Activated CD8-positive, alpha-beta T cell treated with anti-CD3 and anti-CD28 coated beads for 36 hours (primary cell): ENCODE results near the gene ELL. TPM values are rescaled to one million over a fixed set of nuclear protein-coding genes. Genes with fewer than 3 reads are reported as not detected.

ENCODE experiments used
- ATAC-seq: fragments of 200-7000 bp; cut with Tn5 transposase; one replicate; pipeline ENCODE4 v1.10.0; 2021; ENCODE audit warnings: mild to moderate bottlenecking, moderate library complexity
- CTCF ChIA-PET: fragments of 350-600 bp; sonication (Branson Sonifier 250); formaldehyde crosslinking; loops from one replicate; lab custom pipeline; 2021; ENCODE audit warnings: antibody characterized with exemption; lab: Charles Lee
- POLR2A ChIA-PET: fragments of 350-600 bp; sonication (Branson Sonifier 250); formaldehyde crosslinking; loops from one replicate; lab custom pipeline; 2021; ENCODE audit warnings: antibody characterized with exemption; lab: Charles Lee
- DNase-seq: peaks from one replicate; pipeline ENCODE4 v3.0.0-alpha.2; 2020
- H3K27ac Mint-ChIP-seq: one replicate; pipeline ENCODE4 v1.8.0; 2021; ENCODE audit warnings: mild to moderate bottlenecking, mixed read lengths
- H3K27me3 Mint-ChIP-seq: one replicate; pipeline ENCODE4 v1.8.0; 2021; ENCODE audit warnings: mixed read lengths
- H3K36me3 Mint-ChIP-seq: one replicate; pipeline ENCODE4 v1.8.0; 2021; ENCODE audit warnings: low read depth, mixed read lengths
- H3K4me1 Mint-ChIP-seq: one replicate; pipeline ENCODE4 v1.8.0; 2021; ENCODE audit warnings: low read depth, mixed read lengths
- H3K4me3 Mint-ChIP-seq: one replicate; pipeline ENCODE4 v1.8.0; 2021; ENCODE audit warnings: mild to moderate bottlenecking, moderate library complexity, mixed read lengths
- H3K9me3 Mint-ChIP-seq: one replicate; pipeline ENCODE4 v1.8.0; 2021; ENCODE audit warnings: mixed read lengths
- intact Hi-C: fragments of 100-400 bp; cut with micrococcal nuclease; formaldehyde crosslinking; loops from one replicate; pipeline ENCODE4 v1.10.0; 2022
- total RNA-seq, 2 experiments: library from RNA; stranded (reverse); gene quantifications; one replicate each; pipeline ENCODE4 v1.2.3, GENCODE V29; 2021
- TF ChIP-seq, protein P1 (sequence below): fragments of 200-600 bp; IDR thresholded peaks from one replicate; pipeline ENCODE4 v1.8.0; 2022; ENCODE audit warnings: antibody characterized with exemption, mild to moderate bottlenecking

ELL gene
- total RNA-seq, 2 experiments from 2014 or later, result 20.1 to 21.9 TPM

DNA sequence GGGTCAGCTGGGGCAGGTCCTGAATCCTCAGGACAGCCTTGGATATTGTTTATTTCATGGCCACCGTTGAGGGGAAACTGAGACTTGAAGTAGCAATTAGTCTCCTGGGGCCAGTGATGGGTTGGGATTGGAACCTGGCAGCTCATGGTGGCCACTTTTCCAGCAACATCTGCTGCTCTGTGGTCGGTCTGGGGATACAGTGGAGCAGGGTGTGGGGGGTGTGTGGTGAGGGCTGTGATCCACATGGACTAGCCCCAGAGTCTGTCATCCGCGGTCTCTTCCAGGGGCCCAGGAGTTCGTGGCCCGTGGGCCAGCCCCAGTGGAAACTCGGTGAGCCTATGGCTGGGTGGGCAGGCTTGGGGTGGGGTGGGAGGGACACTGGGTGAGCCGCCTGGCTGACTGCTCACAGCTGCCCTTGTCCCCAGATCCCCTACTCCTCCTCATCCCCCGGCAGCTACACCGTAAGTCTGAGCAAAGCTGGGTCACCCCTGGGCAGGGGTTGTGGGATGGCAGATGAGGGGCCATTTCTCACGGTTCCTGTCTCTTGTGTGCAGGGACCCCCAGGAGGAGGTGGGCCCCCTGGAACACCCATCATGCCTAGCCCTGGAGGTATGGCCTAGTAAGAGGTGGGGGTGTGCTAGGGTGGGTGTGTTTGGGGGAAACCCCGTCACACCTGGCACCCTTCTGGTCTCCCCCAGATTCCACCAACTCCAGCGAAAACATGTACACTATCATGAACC, 89.4 kb downstream of the ELL start:
- DNase-seq, result no peak
- CTCF ChIA-PET, result interaction anchor here (1.2 kb wide), 1 partner anchor 11 kb away, joined by 3 read pairs; no protein-coding TSS in a partner anchor
- peak overlapping the region; percentile 47 for H3K4me3 Mint-ChIP-seq

DNA sequence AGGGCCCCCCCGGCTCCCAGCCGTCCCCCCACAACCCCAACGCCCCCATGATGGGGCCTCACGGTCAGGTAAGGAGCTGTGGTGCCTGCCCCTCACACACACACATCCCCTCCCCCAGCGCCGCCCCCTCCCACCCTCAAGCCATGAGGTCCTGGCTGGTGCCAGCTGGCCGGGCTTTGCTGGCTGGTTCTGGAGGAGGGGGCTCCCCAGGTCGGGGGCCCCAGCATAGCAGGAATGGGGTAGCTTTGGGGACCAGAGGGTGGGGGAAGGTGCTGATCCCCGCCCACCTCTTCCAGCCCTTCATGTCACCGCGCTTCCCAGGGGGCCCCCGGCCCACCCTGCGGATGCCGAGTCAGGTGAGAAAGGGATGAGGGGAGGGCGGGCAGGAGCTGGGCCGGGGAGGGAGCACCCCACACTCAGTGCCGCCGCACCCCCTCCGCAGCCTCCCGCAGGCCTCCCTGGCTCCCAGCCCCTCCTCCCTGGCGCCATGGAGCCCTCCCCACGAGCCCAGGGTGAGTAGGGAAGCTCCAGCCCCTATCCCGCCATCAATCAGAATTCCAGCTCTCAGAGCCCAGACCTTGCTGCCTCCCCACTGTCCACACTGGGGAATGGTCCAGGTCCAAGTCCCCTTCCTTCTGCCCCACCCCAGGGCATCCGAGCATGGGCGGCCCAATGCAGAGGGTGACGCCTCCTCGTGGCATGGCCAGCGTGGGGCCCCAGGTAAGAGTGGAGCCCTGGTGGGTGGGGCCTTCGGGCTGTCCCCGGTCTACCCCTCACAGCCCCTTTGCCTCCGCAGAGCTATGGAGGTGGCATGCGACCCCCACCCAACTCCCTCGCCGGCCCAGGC, 90.3 kb downstream of the ELL start:
- TF ChIP-seq, protein P1, sequence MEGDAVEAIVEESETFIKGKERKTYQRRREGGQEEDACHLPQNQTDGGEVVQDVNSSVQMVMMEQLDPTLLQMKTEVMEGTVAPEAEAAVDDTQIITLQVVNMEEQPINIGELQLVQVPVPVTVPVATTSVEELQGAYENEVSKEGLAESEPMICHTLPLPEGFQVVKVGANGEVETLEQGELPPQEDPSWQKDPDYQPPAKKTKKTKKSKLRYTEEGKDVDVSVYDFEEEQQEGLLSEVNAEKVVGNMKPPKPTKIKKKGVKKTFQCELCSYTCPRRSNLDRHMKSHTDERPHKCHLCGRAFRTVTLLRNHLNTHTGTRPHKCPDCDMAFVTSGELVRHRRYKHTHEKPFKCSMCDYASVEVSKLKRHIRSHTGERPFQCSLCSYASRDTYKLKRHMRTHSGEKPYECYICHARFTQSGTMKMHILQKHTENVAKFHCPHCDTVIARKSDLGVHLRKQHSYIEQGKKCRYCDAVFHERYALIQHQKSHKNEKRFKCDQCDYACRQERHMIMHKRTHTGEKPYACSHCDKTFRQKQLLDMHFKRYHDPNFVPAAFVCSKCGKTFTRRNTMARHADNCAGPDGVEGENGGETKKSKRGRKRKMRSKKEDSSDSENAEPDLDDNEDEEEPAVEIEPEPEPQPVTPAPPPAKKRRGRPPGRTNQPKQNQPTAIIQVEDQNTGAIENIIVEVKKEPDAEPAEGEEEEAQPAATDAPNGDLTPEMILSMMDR, result no peak
- no peak overlapping the region for H3K4me3 Mint-ChIP-seq
- ChIA-PET CTCF (interaction anchor here (1.2 kb wide), 1 partner anchor 11 kb away, joined by 3 read pairs; no protein-coding TSS in a partner anchor), POLR2A (interaction anchor here (6.8 kb wide), 1 partner anchor 11 kb away, joined by 81 read pairs; the partner anchor contains the start of gene SSBP4)
- no peak overlapping the region for H3K27ac Mint-ChIP-seq
- peaks cover 14% of the 10 kb centered on the region for H3K36me3 Mint-ChIP-seq
- H3K27me3 Mint-ChIP-seq, result no peaks in the 10 kb centered on the region
- peaks cover 20% of the 10 kb centered on the region for H3K4me1 Mint-ChIP-seq
- ATAC-seq (no peak), DNase-seq (no peak)
- intact Hi-C loops, result no loop called here
- no peaks in the 10 kb centered on the region for H3K9me3 Mint-ChIP-seq

More for the DNA sequence above, 89.4 kb downstream of the ELL start:
- Mint-ChIP-seq H3K9me3 (no peaks in the 10 kb centered on the region), H3K27me3 (no peaks in the 10 kb centered on the region), H3K4me1 (peaks cover 20% of the 10 kb centered on the region), H3K36me3 (peaks cover 16% of the 10 kb centered on the region), H3K27ac (peak overlapping the region; percentile 34)
- POLR2A ChIA-PET, result interaction anchor here (6.8 kb wide), 1 partner anchor 12 kb away, joined by 81 read pairs; the partner anchor contains the start of gene SSBP4
- no peak for ATAC-seq
- TF ChIP-seq, protein P1, result no peak
- intact Hi-C loops, result no loop called here

DNA sequence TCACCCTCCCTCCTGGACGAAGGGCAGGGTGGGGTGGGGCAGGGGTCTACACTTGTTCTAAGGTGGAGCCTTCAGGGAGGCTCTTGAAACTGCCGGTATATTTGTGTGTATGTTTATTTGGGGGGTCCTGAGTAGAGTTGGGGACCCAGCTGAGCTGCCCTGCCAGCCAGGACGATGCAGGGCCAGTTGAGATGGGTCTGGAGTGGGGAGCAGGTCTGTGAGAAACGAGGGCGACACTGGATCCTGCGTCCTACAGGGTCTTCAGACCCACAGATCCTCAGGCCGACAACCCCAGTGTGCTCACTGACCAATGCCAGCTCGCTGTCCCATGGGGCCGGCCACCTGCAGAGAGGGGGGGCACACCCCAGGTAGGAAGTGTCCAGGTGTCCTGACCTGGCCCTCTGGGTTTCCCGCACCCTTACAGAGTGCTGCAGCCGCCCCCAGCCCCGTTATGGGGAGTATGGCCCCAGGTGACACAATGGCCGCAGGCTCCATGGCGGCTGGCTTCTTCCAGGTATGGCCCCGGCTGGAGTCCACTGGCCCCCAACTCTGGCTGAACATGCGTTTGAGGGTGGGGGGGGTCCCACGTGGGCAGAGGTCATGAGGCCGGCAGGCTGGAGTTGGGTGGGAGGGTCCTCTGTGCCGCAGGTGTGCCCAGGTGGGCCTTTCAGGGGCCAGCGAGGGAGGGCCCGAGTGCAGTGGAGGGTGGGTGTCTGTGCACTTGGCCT, 91.3 kb downstream of the ELL start:
- Mint-ChIP-seq H3K4me1 (peaks cover 21% of the 10 kb centered on the region), H3K36me3 (peaks cover 8% of the 10 kb centered on the region), H3K9me3 (no peaks in the 10 kb centered on the region), H3K27me3 (no peaks in the 10 kb centered on the region), H3K4me3 (no peak overlapping the region), H3K27ac (peak overlapping the region; percentile 18)
- ATAC-seq (no peak), DNase-seq (no peak)
- TF ChIP-seq, protein P1, result no peak
- ChIA-PET POLR2A (interaction anchor here (0.7 to 6.8 kb wide), 2 partner anchors 10 kb away, joined by 4 to 81 read pairs; partner anchors contain the start of gene SSBP4), CTCF (no interaction called here)
- intact Hi-C loops, result no loop called here

DNA sequence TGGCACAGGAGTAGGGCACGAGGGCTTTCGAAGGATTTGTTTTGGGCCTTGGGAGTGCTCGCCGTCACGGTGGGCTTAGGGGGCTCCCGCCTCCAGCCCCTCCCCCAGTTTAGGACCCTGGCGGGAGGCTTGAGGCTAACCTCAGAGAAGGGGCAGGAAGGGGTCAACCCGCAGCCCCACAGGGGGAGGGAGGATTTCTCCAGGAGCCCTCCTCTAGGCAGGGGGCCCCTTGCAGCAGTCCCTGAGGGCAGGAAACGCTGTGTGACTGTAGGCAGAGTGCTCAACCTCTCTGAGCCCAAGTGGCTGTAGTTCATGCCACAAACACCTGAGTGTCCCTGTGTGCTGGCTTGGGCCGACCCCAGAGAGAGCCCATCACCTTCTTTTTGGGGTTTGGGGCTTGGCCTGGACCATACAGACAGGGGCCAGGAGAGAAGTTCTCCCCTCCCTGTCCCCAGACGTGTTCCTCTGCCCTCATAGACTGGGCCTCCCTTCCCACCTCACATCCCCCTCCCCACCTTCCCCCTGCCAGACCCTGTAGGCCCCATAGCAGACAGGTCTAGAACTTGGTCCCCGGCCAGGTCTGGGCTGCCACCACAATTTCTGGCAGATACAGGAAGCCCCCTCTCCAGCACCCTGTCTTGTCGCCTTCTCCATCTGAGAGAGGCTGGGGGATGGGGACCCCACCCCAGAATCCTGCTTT, 92.0 kb downstream of the ELL start:
- Mint-ChIP-seq H3K9me3 (no peaks in the 10 kb centered on the region), H3K27ac (peak overlapping the region; percentile 70), H3K4me3 (peak overlapping the region; percentile 48), H3K27me3 (no peaks in the 10 kb centered on the region), H3K4me1 (peaks cover 24% of the 10 kb centered on the region), H3K36me3 (peaks cover 8% of the 10 kb centered on the region)
- intact Hi-C loops, result no loop called here
- TF ChIP-seq, protein P1, result no peak
- ATAC-seq (peak; percentile 22), DNase-seq (peak; percentile 58)
- CTCF ChIA-PET, result no interaction called here
- POLR2A ChIA-PET, result interaction anchor here (0.7 to 1.7 kb wide), 2 partner anchors 10 to 11 kb away, joined by 4 to 14 read pairs; partner anchors contain the start of gene SSBP4
